ENCODE measurements around the gene HMGCR. TPM values are rescaled to one million over a fixed set of nuclear protein-coding genes. Genes with fewer than 3 reads are reported as not detected.

HMGCR gene
- total and polyA plus RNA-seq, 2 donors (not counting 3 experiments of a cell fraction or from before 2014, with no cell fraction given), result 39.6 to 104 TPM

GRCh38 chr5:75348241-75348640, 11.2 kb downstream of the HMGCR start:
- H3K27ac ChIP-seq (ENCODE audit: insufficient read depth, low read depth, low read length), result no peak overlapping the region
- dilution Hi-C loops (cut with MboI; ENCODE audit: extremely low pct_ligation_motif_present, low sequenced_read_pairs) (no loop called here), intact Hi-C loops (cut with micrococcal nuclease) (no loop called here)
- no peak overlapping the region for H3K4me2 ChIP-seq (ENCODE audit: insufficient read depth, low read length)
- no peak overlapping the region for H3K9ac ChIP-seq (replicated peaks; ENCODE audit: extremely low read depth, insufficient read depth, low read length)
- no peaks in the 10 kb centered on the region for H3K4me1 ChIP-seq (ENCODE audit: control insufficient read depth, extremely low read depth, insufficient read depth, low read length)
- H3K27me3 ChIP-seq (ENCODE audit: control insufficient read depth in 2 of 2, insufficient read depth in 2 of 2, low read length in 2 of 2), result no peaks in the 10 kb centered on the region
- TF ChIP-seq MAX (IDR thresholded peaks at IDR 0.05; ENCODE audit: insufficient read depth, insufficient read length), result no peak
- peak; percentile 37 for TF ChIP-seq FOS (IDR thresholded peaks at IDR 0.05; ENCODE audit: borderline replicate concordance, insufficient read depth, low read length)
- CTCF ChIA-PET, result interaction anchor here (1.3 kb wide), 1 partner anchor 15 kb away, joined by 4 read pairs; no protein-coding TSS in a partner anchor
- POLR2A ChIA-PET, result no interaction called here
- peaks cover 41% of the 10 kb centered on the region for H3K79me2 ChIP-seq (ENCODE audit: control insufficient read depth, insufficient read depth, low read length)
- no TSS peak for BruUV-seq (replicated peaks)
- no peak overlapping the region for H2AFZ ChIP-seq (ENCODE audit: low read depth, low read length)
- DNase-seq (ENCODE audit: low read depth, low spot score) (no peak), FAIRE-seq (no peak)
- no peaks in the 10 kb centered on the region for H4K20me1 ChIP-seq (replicated peaks; ENCODE audit: control insufficient read depth, extremely low read depth, insufficient read depth, low read length)
- no peak overlapping the region for H3K4me3 ChIP-seq (replicated peaks in 1 of 3; ENCODE audit: insufficient read depth in 1 of 3, low read depth in 1 of 3, low read length in 3 of 3)
- no peaks in the 10 kb centered on the region for H3K9me1 ChIP-seq (replicated peaks; ENCODE audit: control insufficient read depth, extremely low read depth, insufficient read depth, low read length)
- H3K9me3 ChIP-seq (replicated peaks; ENCODE audit: control insufficient read depth, insufficient read depth, low read length), result no peaks in the 10 kb centered on the region
- H3K36me3 ChIP-seq (ENCODE audit: control insufficient read depth in 2 of 2, extremely low read depth in 1 of 2, insufficient read depth in 2 of 2, low read length in 2 of 2), result peaks cover 14 to 59% of the 10 kb centered on the region in 2 experiments

- Histone ChIP-seq H2AFZ (ENCODE audit: low read depth, low read length) (no peak overlapping the region), H3K27me3 (ENCODE audit: control insufficient read depth in 2 of 2, insufficient read depth in 2 of 2, low read length in 2 of 2) (no peaks in the 10 kb centered on the region), H3K9ac (replicated peaks; ENCODE audit: extremely low read depth, insufficient read depth, low read length) (no peak overlapping the region), H3K9me1 (replicated peaks; ENCODE audit: control insufficient read depth, extremely low read depth, insufficient read depth, low read length) (no peaks in the 10 kb centered on the region), H3K27ac (ENCODE audit: insufficient read depth, low read depth, low read length) (no peak overlapping the region), H3K36me3 (ENCODE audit: control insufficient read depth in 2 of 2, extremely low read depth in 1 of 2, insufficient read depth in 2 of 2, low read length in 2 of 2) (peaks cover 14 to 62% of the 10 kb centered on the region in 2 experiments), H3K9me3 (replicated peaks; ENCODE audit: control insufficient read depth, insufficient read depth, low read length) (no peaks in the 10 kb centered on the region), H4K20me1 (replicated peaks; ENCODE audit: control insufficient read depth, extremely low read depth, insufficient read depth, low read length) (no peaks in the 10 kb centered on the region), H3K4me3 (replicated peaks in 1 of 3; ENCODE audit: insufficient read depth in 1 of 3, low read depth in 1 of 3, low read length in 3 of 3) (no peak overlapping the region), H3K4me2 (ENCODE audit: insufficient read depth, low read length) (no peak overlapping the region), H3K79me2 (ENCODE audit: control insufficient read depth, insufficient read depth, low read length) (peaks cover 29% of the 10 kb centered on the region), H3K4me1 (ENCODE audit: control insufficient read depth, extremely low read depth, insufficient read depth, low read length) (no peaks in the 10 kb centered on the region)
- DNase-seq (ENCODE audit: low read depth, low spot score) (no peak), FAIRE-seq (no peak)
- dilution Hi-C loops (cut with MboI; ENCODE audit: extremely low pct_ligation_motif_present, low sequenced_read_pairs) (no loop called here), intact Hi-C loops (cut with micrococcal nuclease) (no loop called here)
- no peak for TF ChIP-seq POLR2AphosphoS5 (IDR thresholded peaks at IDR 0.05; ENCODE audit: insufficient read depth, low read depth, low read length)
- TF ChIP-seq MYC (IDR thresholded peaks at IDR 0.05; ENCODE audit: low read depth, low read length), result no peak
- TF ChIP-seq CTCF (IDR thresholded peaks at IDR 0.05; ENCODE audit: extremely low read depth in 1 of 2, insufficient read depth in 1 of 2, low read depth in 1 of 2, low read length in 2 of 2), result no peak
- no peak for TF ChIP-seq EZH2 (IDR thresholded peaks at IDR 0.05; ENCODE audit: borderline replicate concordance, low read depth, low read length, severe bottlenecking)
- no peak for TF ChIP-seq POLR2A (IDR thresholded peaks at IDR 0.05; ENCODE audit: low read depth, low read length)
- no peak for TF ChIP-seq FOS (IDR thresholded peaks at IDR 0.05; ENCODE audit: borderline replicate concordance, insufficient read depth, low read length)
- no peak for TF ChIP-seq GATA2 (IDR thresholded peaks at IDR 0.05; ENCODE audit: insufficient read depth, insufficient read length, low read depth, low read length)
- TF ChIP-seq MAX (IDR thresholded peaks at IDR 0.05; ENCODE audit: insufficient read depth, insufficient read length), result no peak
- TF ChIP-seq JUN (IDR thresholded peaks at IDR 0.05; ENCODE audit: borderline replicate concordance, insufficient read depth, insufficient read length, low read depth), result no peak
- POLR2A ChIA-PET, result interaction anchor here (1.0 kb wide), 1 partner anchor 13 kb away, joined by 4 read pairs; the partner anchor contains the start of gene HMGCR
- no TSS peak for BruUV-seq (replicated peaks)
- CTCF ChIA-PET, result interaction anchor here (1.1 kb wide), 1 partner anchor 21 kb away, joined by 3 read pairs; no protein-coding TSS in a partner anchor
Observed at GRCh38 chr5:75349663-75350062, 12.6 kb downstream of the HMGCR start.

Data from endothelial cell of umbilical vein (primary cell).